Measurements from ENCODE around the gene SOHLH2.

The SOHLH2 gene

GRCh38 chr13:36188441-36188840 lies 25.9 kb downstream of the SOHLH2 start:
- DNase-seq: no peak
- Histone ChIP-seq H3K27me3 (no peaks in the 10 kb centered on the region), H3K4me1 (peaks cover 0 to 5% (median 0%) of the 10 kb centered on the region in 4 donors), H3K27ac (no peak overlapping the region), H3K9me3 (no peaks in the 10 kb centered on the region), H3K4me3 (no peak overlapping the region), H3K36me3 (no peaks in the 10 kb centered on the region)
- TF ChIP-seq, protein P1, sequence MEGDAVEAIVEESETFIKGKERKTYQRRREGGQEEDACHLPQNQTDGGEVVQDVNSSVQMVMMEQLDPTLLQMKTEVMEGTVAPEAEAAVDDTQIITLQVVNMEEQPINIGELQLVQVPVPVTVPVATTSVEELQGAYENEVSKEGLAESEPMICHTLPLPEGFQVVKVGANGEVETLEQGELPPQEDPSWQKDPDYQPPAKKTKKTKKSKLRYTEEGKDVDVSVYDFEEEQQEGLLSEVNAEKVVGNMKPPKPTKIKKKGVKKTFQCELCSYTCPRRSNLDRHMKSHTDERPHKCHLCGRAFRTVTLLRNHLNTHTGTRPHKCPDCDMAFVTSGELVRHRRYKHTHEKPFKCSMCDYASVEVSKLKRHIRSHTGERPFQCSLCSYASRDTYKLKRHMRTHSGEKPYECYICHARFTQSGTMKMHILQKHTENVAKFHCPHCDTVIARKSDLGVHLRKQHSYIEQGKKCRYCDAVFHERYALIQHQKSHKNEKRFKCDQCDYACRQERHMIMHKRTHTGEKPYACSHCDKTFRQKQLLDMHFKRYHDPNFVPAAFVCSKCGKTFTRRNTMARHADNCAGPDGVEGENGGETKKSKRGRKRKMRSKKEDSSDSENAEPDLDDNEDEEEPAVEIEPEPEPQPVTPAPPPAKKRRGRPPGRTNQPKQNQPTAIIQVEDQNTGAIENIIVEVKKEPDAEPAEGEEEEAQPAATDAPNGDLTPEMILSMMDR (IDR thresholded peaks at IDR 0.05): no peak
- intact Hi-C loops (cut with DNase I; ENCODE audit: low total_unique reads): no loop called here

DNA sequence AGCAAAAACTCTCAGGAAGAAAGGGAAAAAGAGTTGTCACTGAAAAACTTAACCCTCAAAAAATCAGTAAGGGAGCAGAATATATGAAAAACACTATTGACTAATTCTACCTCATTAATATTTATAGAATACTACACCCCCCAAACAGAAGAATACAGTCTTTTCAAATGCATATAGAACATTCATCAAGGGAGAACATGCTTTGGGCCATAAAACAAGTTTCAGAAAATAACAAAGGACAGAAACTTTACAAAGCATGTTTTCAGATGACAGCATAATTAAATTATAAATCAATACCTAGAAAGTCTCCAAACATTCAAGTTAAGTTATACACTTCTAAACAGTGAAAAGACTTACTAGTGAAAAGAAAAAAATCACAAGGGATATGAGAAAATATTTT lies 30.5 kb downstream of the SOHLH2 start:
- Histone ChIP-seq H3K9me3 (no peaks in the 10 kb centered on the region), H3K36me3 (no peaks in the 10 kb centered on the region), H3K27ac (no peak overlapping the region), H3K4me3 (no peak overlapping the region), H3K4me1 (no peaks in the 10 kb centered on the region), H3K27me3 (no peaks in the 10 kb centered on the region)
- DNase-seq: no peak
- TF ChIP-seq, protein P1 (IDR thresholded peaks at IDR 0.05): no peak
- intact Hi-C loops (cut with DNase I; ENCODE audit: low total_unique reads): no loop called here

GRCh38 chr13:36175621-36176020 lies 38.7 kb downstream of the SOHLH2 start:
- Histone ChIP-seq H3K4me1 (peaks cover 0 to 6% (median 0%) of the 10 kb centered on the region in 4 donors), H3K27ac (no peak overlapping the region), H3K36me3 (no peaks in the 10 kb centered on the region), H3K4me3 (no peak overlapping the region), H3K9me3 (no peaks in the 10 kb centered on the region), H3K27me3 (no peaks in the 10 kb centered on the region)
- no peak for DNase-seq
- TF ChIP-seq, protein P1 (IDR thresholded peaks at IDR 0.05): no peak
- intact Hi-C loops (cut with DNase I; ENCODE audit: low total_unique reads): no loop called here

DNA sequence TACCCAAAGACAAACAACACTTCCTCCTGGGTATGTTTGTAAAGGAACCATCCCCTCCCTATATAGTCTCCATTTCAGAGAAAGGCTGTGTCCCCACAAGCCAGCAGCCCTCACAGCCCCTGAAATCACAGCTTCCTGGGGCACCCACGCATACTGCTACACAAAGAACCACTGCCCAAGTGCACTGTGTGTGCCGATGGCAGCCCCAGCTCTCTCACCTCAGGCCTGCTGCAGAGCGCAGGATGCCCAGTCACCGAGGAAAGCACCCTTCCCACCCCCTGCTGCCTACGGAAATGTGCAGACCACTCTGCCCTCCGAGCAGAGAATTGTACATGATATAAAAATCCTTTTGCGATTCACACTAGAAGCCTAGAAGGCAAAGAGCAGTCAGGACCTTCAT lies 39.4 kb downstream of the SOHLH2 start:
- Histone ChIP-seq H3K27ac (no peak overlapping the region), H3K4me3 (no peak overlapping the region), H3K27me3 (no peaks in the 10 kb centered on the region), H3K4me1 (peaks cover 0 to 6% (median 0%) of the 10 kb centered on the region in 4 donors), H3K36me3 (no peaks in the 10 kb centered on the region), H3K9me3 (no peaks in the 10 kb centered on the region)
- intact Hi-C loops (cut with DNase I; ENCODE audit: low total_unique reads): no loop called here
- DNase-seq: no peak
- TF ChIP-seq, protein P1 (IDR thresholded peaks at IDR 0.05): no peak

- no peak overlapping the region for H3K27ac ChIP-seq
- intact Hi-C loops (cut with DNase I; ENCODE audit: low total_unique reads): no loop called here
- no peak for DNase-seq
- no peaks in the 10 kb centered on the region for H3K27me3 ChIP-seq
- peaks cover 0 to 6% (median 0%) of the 10 kb centered on the region in 4 donors for H3K4me1 ChIP-seq
- H3K4me3 ChIP-seq: no peak overlapping the region
- H3K9me3 ChIP-seq: no peaks in the 10 kb centered on the region
- no peaks in the 10 kb centered on the region for H3K36me3 ChIP-seq
- TF ChIP-seq, protein P1 (IDR thresholded peaks at IDR 0.05): no peak
Observed at GRCh38 chr13:36173571-36174322, 40.6 kb downstream of the SOHLH2 start.
